Neural progenitor cell (in vitro differentiated cells): ENCODE measurements around the gene CST8. TPM values are rescaled to one million over a fixed set of nuclear protein-coding genes. Genes with fewer than 3 reads are reported as not detected.
A peak's percentile ranks its signal among the peaks of the same experiment; 100 is the strongest.

ENCODE experiments used
- DNase-seq: peaks from one replicate; pipeline ENCODE4 v3.0.0-alpha.2; 2016; ENCODE audit warnings: low spot score
- H2AFZ ChIP-seq: fragments of 200-600 bp; sonication (generic); replicated peaks from 2 replicates; pipeline ENCODE4 v1.6.1; 2016; ENCODE audit warnings: antibody characterized with exemption
- H3F3A ChIP-seq: fragments of 200-600 bp; sonication (generic); 2 replicates; pipeline ENCODE4 v1.6.1; 2016; ENCODE audit warnings: antibody characterized with exemption, low read depth
- H3K27ac ChIP-seq: fragments of 200-600 bp; sonication (generic); 2 replicates; pipeline ENCODE4 v1.5.1; 2016; ENCODE audit warnings: mild to moderate bottlenecking
- H3K27me3 ChIP-seq: fragments of 200-600 bp; sonication (generic); 2 replicates; pipeline ENCODE4 v1.6.1; 2016; ENCODE audit warnings: mild to moderate bottlenecking, moderate library complexity
- H3K36me3 ChIP-seq: fragments of 200-600 bp; sonication (generic); 2 replicates; pipeline ENCODE4 v1.5.1; 2016
- H3K4me1 ChIP-seq: fragments of 200-600 bp; sonication (generic); 2 replicates; pipeline ENCODE4 v1.6.1; 2016; ENCODE audit warnings: mixed run types
- H3K4me2 ChIP-seq: fragments of 200-600 bp; sonication (generic); 2 replicates; pipeline ENCODE4 v1.6.1; 2016
- H3K4me3 ChIP-seq: fragments of 200-600 bp; sonication (generic); 2 replicates; pipeline ENCODE4 v1.5.1; 2016
- H3K79me2 ChIP-seq: fragments of 200-600 bp; sonication (generic); 2 replicates; pipeline ENCODE4 v1.6.1; 2016; ENCODE audit warnings: low read depth
- H3K9ac ChIP-seq: fragments of 200-600 bp; sonication (generic); 2 replicates; pipeline ENCODE4 v1.6.1; 2016
- H3K9me3 ChIP-seq: fragments of 200-600 bp; sonication (generic); 2 replicates; pipeline ENCODE4 v1.5.1; 2016; ENCODE audit warnings: low read depth
- H4K20me1 ChIP-seq: fragments of 200-600 bp; sonication (generic); 2 replicates; pipeline ENCODE4 v1.6.1; 2016; ENCODE audit warnings: low read depth
- H3K27ac Mint-ChIP-seq: 3 replicates; pipeline ENCODE4 v1.8.0; 2021; ENCODE audit warnings: mixed read lengths
- H3K27me3 Mint-ChIP-seq: 2 replicates; pipeline ENCODE4 v1.8.0; 2022; ENCODE audit warnings: low read depth, mild to moderate bottlenecking, inconsistent platforms, moderate library complexity, mixed read lengths; ENCODE audit not compliant: insufficient read depth
- H3K36me3 Mint-ChIP-seq: 3 replicates; pipeline ENCODE4 v1.8.0; 2021; ENCODE audit warnings: mixed read lengths
- H3K4me1 Mint-ChIP-seq: 3 replicates; pipeline ENCODE4 v1.8.0; 2021; ENCODE audit warnings: mixed read lengths
- H3K4me3 Mint-ChIP-seq: 3 replicates; pipeline ENCODE4 v1.8.0; 2021; ENCODE audit warnings: mild to moderate bottlenecking, moderate library complexity, mixed read lengths
- H3K9me3 Mint-ChIP-seq: 3 replicates; pipeline ENCODE4 v1.8.0; 2020; ENCODE audit warnings: mixed read lengths
- EZH2 ChIP-seq: fragments of 200-600 bp; sonication (generic); IDR thresholded peaks from 2 replicates; pipeline ENCODE4 v1.6.1; 2017; ENCODE audit warnings: antibody characterized with exemption, mild to moderate bottlenecking, moderate library complexity
- EZH2phosphoT487 ChIP-seq: fragments of 200-600 bp; sonication (generic); IDR thresholded peaks from 2 replicates; pipeline ENCODE4 v1.6.1; 2017; ENCODE audit warnings: antibody characterized with exemption
- total RNA-seq: library from RNA; depleted of rRNA; stranded (reverse); fragments of >200 nt; gene quantifications from 2 replicates; pipeline ENCODE4 v1.2.3, GENCODE V29; 2015; ENCODE audit warnings: low replicate concordance
- TF ChIP-seq, protein P1 (sequence below): fragments of 200-600 bp; sonication (generic); IDR thresholded peaks from 2 replicates; pipeline ENCODE4 v1.5.1; 2017; ENCODE audit warnings: antibody characterized with exemption, mild to moderate bottlenecking

Gene CST8
- total RNA-seq, 1 donor from 2014 or later, result not detected

DNA sequence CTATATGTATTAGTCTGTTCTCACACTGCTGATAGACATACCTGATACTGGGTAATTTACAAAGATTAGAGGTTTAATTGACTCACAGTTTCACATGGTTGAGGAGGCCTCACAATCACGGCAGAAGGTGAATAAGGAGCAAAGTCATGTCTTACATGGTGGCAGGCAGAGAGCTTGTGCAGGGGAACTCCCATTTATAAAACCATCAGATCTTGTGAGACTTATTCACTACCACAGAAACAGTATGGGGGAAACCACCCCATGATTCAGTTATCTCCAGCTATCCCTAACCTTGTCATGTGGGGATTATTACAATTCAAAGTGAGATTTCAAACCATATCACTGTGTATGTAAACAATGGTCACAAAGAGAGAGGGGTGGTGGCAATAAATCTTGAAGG lies 6.6 kb downstream of the CST8 start:
- peaks cover 2% of the 10 kb centered on the region for H3K27me3 Mint-ChIP-seq
- Histone ChIP-seq H3K9ac (no peak overlapping the region), H3K79me2 (no peaks in the 10 kb centered on the region), H3F3A (no peaks in the 10 kb centered on the region), H3K4me1 (peaks cover 2% of the 10 kb centered on the region), H3K4me3 (no peak overlapping the region), H3K36me3 (no peaks in the 10 kb centered on the region), H4K20me1 (no peaks in the 10 kb centered on the region), H3K27ac (no peak overlapping the region), H3K4me2 (no peak overlapping the region), H3K27me3 (no peaks in the 10 kb centered on the region), H2AFZ (no peak overlapping the region), H3K9me3 (no peaks in the 10 kb centered on the region)
- TF ChIP-seq EZH2phosphoT487, result no peak
- TF ChIP-seq, protein P1, sequence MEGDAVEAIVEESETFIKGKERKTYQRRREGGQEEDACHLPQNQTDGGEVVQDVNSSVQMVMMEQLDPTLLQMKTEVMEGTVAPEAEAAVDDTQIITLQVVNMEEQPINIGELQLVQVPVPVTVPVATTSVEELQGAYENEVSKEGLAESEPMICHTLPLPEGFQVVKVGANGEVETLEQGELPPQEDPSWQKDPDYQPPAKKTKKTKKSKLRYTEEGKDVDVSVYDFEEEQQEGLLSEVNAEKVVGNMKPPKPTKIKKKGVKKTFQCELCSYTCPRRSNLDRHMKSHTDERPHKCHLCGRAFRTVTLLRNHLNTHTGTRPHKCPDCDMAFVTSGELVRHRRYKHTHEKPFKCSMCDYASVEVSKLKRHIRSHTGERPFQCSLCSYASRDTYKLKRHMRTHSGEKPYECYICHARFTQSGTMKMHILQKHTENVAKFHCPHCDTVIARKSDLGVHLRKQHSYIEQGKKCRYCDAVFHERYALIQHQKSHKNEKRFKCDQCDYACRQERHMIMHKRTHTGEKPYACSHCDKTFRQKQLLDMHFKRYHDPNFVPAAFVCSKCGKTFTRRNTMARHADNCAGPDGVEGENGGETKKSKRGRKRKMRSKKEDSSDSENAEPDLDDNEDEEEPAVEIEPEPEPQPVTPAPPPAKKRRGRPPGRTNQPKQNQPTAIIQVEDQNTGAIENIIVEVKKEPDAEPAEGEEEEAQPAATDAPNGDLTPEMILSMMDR, result no peak
- no peak for TF ChIP-seq EZH2
- H3K36me3 Mint-ChIP-seq, result no peaks in the 10 kb centered on the region
- H3K9me3 Mint-ChIP-seq, result peaks cover 4% of the 10 kb centered on the region
- peaks cover 10% of the 10 kb centered on the region for H3K4me1 Mint-ChIP-seq
- no peak for DNase-seq
- no peak overlapping the region for H3K4me3 Mint-ChIP-seq
- H3K27ac Mint-ChIP-seq, result no peak overlapping the region

DNA sequence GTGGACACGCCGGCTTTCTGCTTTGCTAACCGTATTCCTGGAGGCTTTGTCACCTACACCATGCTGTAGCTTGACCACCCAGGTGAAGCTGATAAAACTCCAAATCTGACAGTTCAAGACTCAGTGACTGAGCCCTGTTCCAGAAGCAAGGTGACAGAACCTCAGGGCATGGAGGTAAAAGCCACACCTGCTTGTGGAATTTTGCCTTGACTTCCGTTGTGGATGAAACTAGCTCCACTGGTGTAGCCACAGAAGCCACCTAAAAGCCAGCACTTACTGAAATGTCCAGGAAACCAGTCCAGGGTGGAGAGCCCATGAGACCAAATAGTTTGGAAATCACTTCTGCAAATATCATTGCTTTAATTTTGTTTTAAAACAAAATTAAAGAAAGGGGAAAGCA lies 11.0 kb downstream of the CST8 start:
- no peaks in the 10 kb centered on the region for H3F3A ChIP-seq
- Mint-ChIP-seq H3K27ac (no peak overlapping the region), H3K4me1 (peaks cover 10% of the 10 kb centered on the region), H3K9me3 (peaks cover 2% of the 10 kb centered on the region), H3K4me3 (no peak overlapping the region), H3K36me3 (no peaks in the 10 kb centered on the region), H3K27me3 (no peaks in the 10 kb centered on the region)
- H3K9me3 ChIP-seq, result no peaks in the 10 kb centered on the region
- no peak overlapping the region for H3K4me3 ChIP-seq
- H3K9ac ChIP-seq, result no peak overlapping the region
- no peak for DNase-seq
- peak overlapping the region; percentile 76 for H2AFZ ChIP-seq
- H3K4me1 ChIP-seq, result peaks cover 2% of the 10 kb centered on the region
- H4K20me1 ChIP-seq, result no peaks in the 10 kb centered on the region
- H3K36me3 ChIP-seq, result no peaks in the 10 kb centered on the region
- H3K27ac ChIP-seq, result no peak overlapping the region
- TF ChIP-seq EZH2phosphoT487 (no peak), EZH2 (no peak)
- TF ChIP-seq, protein P1, result no peak
- H3K79me2 ChIP-seq, result no peaks in the 10 kb centered on the region
- no peak overlapping the region for H3K4me2 ChIP-seq
- no peaks in the 10 kb centered on the region for H3K27me3 ChIP-seq

DNA sequence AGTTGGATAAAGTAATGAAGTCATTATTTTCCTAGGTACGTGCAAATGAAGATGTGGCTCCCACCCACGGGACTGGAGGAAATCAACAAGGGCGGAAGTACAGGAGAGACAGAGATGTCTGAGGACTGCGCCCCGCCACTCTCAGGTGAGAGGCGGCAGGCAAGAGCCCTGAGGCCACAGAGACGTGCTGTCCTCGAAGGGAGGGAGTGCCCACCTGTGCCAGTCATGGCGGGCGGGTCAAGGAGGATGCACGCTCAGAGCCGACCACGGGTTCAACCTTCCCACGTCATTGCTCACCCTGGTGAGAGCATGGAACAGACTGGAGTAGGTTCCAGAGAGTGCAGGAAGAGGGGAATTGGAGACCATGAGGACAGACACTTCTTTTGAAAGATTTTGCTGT lies 12.7 kb downstream of the CST8 start:
- no peaks in the 10 kb centered on the region for H4K20me1 ChIP-seq
- Mint-ChIP-seq H3K27ac (no peak overlapping the region), H3K9me3 (peaks cover 2% of the 10 kb centered on the region), H3K27me3 (peaks cover under 1% of the 10 kb centered on the region), H3K4me3 (no peak overlapping the region), H3K36me3 (no peaks in the 10 kb centered on the region), H3K4me1 (peaks cover 23% of the 10 kb centered on the region)
- no peak overlapping the region for H3K4me3 ChIP-seq
- H3K27me3 ChIP-seq, result no peaks in the 10 kb centered on the region
- no peak overlapping the region for H3K9ac ChIP-seq
- no peak overlapping the region for H3K27ac ChIP-seq
- no peaks in the 10 kb centered on the region for H3K9me3 ChIP-seq
- no peaks in the 10 kb centered on the region for H3F3A ChIP-seq
- no peak overlapping the region for H2AFZ ChIP-seq
- no peak for DNase-seq
- no peaks in the 10 kb centered on the region for H3K79me2 ChIP-seq
- H3K36me3 ChIP-seq, result no peaks in the 10 kb centered on the region
- peaks cover 14% of the 10 kb centered on the region for H3K4me1 ChIP-seq
- TF ChIP-seq, protein P1, result no peak
- no peak for TF ChIP-seq EZH2
- TF ChIP-seq EZH2phosphoT487, result no peak
- no peak overlapping the region for H3K4me2 ChIP-seq
